ENCODE results near the gene CCDC85A. TPM values are rescaled to one million over a fixed set of nuclear protein-coding genes. Genes with fewer than 3 reads are reported as not detected.

CCDC85A gene
- polyA plus RNA-seq, 1 donor (not counting 4 experiments of a cell fraction or from before 2014, with no cell fraction given) = not detected

- H3K4me3 ChIP-seq (ENCODE audit: control insufficient read depth in 2 of 3, extremely low read depth in 1 of 3, insufficient read depth in 2 of 3, low read depth in 1 of 3, low read length in 3 of 3) = no peak overlapping the region
- no peaks in the 10 kb centered on the region for H3K9me1 ChIP-seq (ENCODE audit: control insufficient read depth, extremely low read depth, insufficient read depth, low read length)
- dilution Hi-C loops (cut with MboI; ENCODE audit: extremely low pct_ligation_motif_present, low sequenced_read_pairs) = no loop called here
- H3K4me1 ChIP-seq (ENCODE audit: control insufficient read depth, extremely low read depth, insufficient read depth, low read length) = peaks cover 12% of the 10 kb centered on the region
- no peaks in the 10 kb centered on the region for H3K79me2 ChIP-seq (ENCODE audit: control insufficient read depth, insufficient read depth, low read length)
- no peak overlapping the region for H2AFZ ChIP-seq (ENCODE audit: control insufficient read depth, low read length)
- peak overlapping the region; percentile 6 for H3K4me2 ChIP-seq (ENCODE audit: control insufficient read depth, extremely low read depth, insufficient read depth, low read depth, low read length)
- TF ChIP-seq CTCF (optimal IDR thresholded peaks at IDR 0.05 in 1 of 3, IDR thresholded peaks at IDR 0.05 in 1 of 3, conservative IDR thresholded peaks at IDR 0.05 in 1 of 3; ENCODE audit: extremely low read depth in 1 of 3, insufficient read depth in 2 of 3, low read length in 3 of 3) (no peak), EZH2 (IDR thresholded peaks at IDR 0.05; ENCODE audit: low read length) (no peak)
- no peak overlapping the region for H3K9ac ChIP-seq (ENCODE audit: control insufficient read depth, extremely low read depth, insufficient read depth, low read length)
- no peaks in the 10 kb centered on the region for H4K20me1 ChIP-seq (ENCODE audit: control insufficient read depth, extremely low read depth, insufficient read depth, low read length)
- H3K27me3 ChIP-seq (ENCODE audit: control insufficient read depth, extremely low read depth, insufficient read depth, low read length) = no peaks in the 10 kb centered on the region
- DNase-seq (ENCODE audit: low read depth, low spot score) (no peak), FAIRE-seq (no peak)
- no peaks in the 10 kb centered on the region for H3K36me3 ChIP-seq (ENCODE audit: control insufficient read depth in 2 of 2, extremely low read depth in 1 of 2, insufficient read depth in 2 of 2, low read length in 2 of 2)
- no peak overlapping the region for H3K27ac ChIP-seq (ENCODE audit: control insufficient read depth, insufficient read depth, low read length)
- no peaks in the 10 kb centered on the region for H3K9me3 ChIP-seq (ENCODE audit: control insufficient read depth, low read depth, low read length)
Measured at GRCh38 chr2:56287508-56287907, 103.7 kb downstream of the CCDC85A start.

GRCh38 chr2:56287974-56288373 is 104.2 kb downstream of the CCDC85A start:
- H3K27ac ChIP-seq (ENCODE audit: control insufficient read depth, insufficient read depth, low read length) = no peak overlapping the region
- no peak overlapping the region for H3K4me3 ChIP-seq (ENCODE audit: control insufficient read depth in 2 of 3, extremely low read depth in 1 of 3, insufficient read depth in 2 of 3, low read depth in 1 of 3, low read length in 3 of 3)
- no peaks in the 10 kb centered on the region for H3K27me3 ChIP-seq (ENCODE audit: control insufficient read depth, extremely low read depth, insufficient read depth, low read length)
- H3K4me1 ChIP-seq (ENCODE audit: control insufficient read depth, extremely low read depth, insufficient read depth, low read length) = peaks cover 12% of the 10 kb centered on the region
- no peaks in the 10 kb centered on the region for H3K36me3 ChIP-seq (ENCODE audit: control insufficient read depth in 2 of 2, extremely low read depth in 1 of 2, insufficient read depth in 2 of 2, low read length in 2 of 2)
- H3K9me3 ChIP-seq (ENCODE audit: control insufficient read depth, low read depth, low read length) = no peaks in the 10 kb centered on the region
- H3K79me2 ChIP-seq (ENCODE audit: control insufficient read depth, insufficient read depth, low read length) = no peaks in the 10 kb centered on the region
- H3K4me2 ChIP-seq (ENCODE audit: control insufficient read depth, extremely low read depth, insufficient read depth, low read depth, low read length) = peak overlapping the region; percentile 6
- TF ChIP-seq CTCF (optimal IDR thresholded peaks at IDR 0.05 in 1 of 3, IDR thresholded peaks at IDR 0.05 in 1 of 3, conservative IDR thresholded peaks at IDR 0.05 in 1 of 3; ENCODE audit: extremely low read depth in 1 of 3, insufficient read depth in 2 of 3, low read length in 3 of 3) (no peak), EZH2 (IDR thresholded peaks at IDR 0.05; ENCODE audit: low read length) (no peak)
- no peak overlapping the region for H3K9ac ChIP-seq (ENCODE audit: control insufficient read depth, extremely low read depth, insufficient read depth, low read length)
- H2AFZ ChIP-seq (ENCODE audit: control insufficient read depth, low read length) = no peak overlapping the region
- no peaks in the 10 kb centered on the region for H3K9me1 ChIP-seq (ENCODE audit: control insufficient read depth, extremely low read depth, insufficient read depth, low read length)
- no peaks in the 10 kb centered on the region for H4K20me1 ChIP-seq (ENCODE audit: control insufficient read depth, extremely low read depth, insufficient read depth, low read length)
- peak; percentile 19 for DNase-seq (ENCODE audit: low read depth, low spot score)
- dilution Hi-C loops (cut with MboI; ENCODE audit: extremely low pct_ligation_motif_present, low sequenced_read_pairs) = no loop called here
- FAIRE-seq = peak; percentile 43

Data from keratinocyte (primary cell).